Stimulated activated CD4-positive, alpha-beta T cell treated with anti-CD3 and anti-CD28 coated beads, Interleukin-4, amount 100 ng/mL, for 4 hours (primary cell): ENCODE measurements around the gene COQ5.
"Not testable (repeated sequence)": the region's sequence is repeated elsewhere in the genome, so short reads cannot be mapped to it uniquely, and the experiment has no call there.

ENCODE experiments used
- DNase-seq, 2 experiments: peaks; one replicate each; pipeline ENCODE4 v3.0.0-alpha.2; 2020

The COQ5 gene

GRCh38 chr12:120528861-120529525 lies at the start of gene COQ5:
COQ5 (minus strand) TSS chr12:120529158; CDS start chr12:120529141, 17 bp downstream.
- DNase-seq: peak; percentile 80 to 81

DNA sequence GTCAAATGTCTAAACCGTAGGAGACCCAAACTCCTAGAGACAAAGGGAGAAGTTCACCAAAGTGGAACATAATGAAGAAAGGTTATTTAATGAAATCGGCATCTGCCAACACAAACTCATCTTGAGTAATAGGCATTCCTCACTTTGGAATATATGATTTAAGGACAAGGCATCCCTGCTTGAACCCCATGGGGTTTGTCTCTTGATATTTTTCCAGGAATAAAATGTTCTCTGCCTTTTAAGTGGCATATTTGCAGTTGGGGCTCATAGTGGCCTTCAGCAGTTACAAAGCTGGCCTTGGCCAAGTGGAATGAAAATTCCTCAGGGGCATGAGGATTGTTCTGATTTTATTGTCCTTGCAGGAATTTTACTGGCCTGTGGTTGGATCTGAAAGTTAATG lies 45.1 kb upstream of the COQ5 start:
- no peak for DNase-seq

DNA sequence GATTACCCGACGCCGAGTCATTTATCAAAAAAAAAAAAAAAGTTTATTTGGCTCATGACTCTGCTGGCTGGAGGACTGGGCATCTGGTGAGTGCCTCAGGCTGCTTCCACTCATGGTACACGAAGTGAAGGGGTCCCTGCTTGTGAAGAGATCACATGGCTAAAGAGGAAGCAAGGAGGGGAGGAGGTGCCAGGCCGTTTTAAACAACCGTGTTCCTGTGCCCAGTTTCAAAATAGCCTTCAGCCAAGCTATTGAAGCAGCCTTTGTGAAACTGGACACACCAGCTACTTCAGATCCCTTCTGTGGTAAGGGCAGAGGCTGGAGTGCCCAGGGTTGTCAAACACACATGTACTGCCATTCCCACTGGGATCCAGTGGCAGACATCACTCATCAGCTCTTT lies 44.6 kb upstream of the COQ5 start:
- no peak for DNase-seq

DNA sequence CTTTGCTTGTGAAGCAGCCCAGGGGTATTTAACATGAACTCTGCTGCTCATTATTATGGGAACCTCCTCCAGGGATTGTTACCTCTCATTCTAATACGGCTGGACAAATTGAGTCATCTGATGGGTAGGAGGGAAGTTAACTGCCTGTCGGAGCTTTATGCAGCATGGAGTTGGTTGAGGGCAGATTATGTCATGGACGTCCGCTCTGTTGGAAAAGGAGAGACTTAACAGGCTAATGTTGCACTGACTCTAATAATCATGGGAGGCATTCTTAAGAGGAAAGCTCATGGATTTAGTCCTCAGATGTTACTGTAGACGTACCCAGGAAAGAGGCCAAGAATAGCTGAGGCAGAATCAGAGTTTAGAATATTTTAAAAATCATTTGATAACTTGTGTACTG lies 42.3 kb upstream of the COQ5 start:
- no peak for DNase-seq

DNA sequence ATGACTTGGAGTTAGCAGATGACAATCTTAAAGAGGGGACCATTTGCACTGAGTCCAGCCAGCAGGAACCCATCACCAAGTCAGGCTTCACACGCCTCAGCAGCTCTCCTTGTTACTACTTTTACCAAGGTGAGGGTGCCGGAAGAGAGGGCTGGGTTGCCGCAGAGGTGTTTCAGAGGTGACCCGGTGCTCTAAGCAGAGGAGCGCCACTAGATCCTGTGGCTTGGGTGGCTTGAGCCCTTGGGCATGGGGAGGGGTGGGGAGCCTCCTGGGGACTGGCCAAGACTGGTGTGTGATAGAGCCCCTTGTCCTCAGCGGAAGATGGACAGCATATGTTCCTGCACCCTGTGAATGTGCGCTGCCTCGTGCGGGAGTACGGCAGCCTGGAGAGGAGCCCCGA lies 34.5 kb upstream of the COQ5 start:
- DNase-seq: no peak

DNA sequence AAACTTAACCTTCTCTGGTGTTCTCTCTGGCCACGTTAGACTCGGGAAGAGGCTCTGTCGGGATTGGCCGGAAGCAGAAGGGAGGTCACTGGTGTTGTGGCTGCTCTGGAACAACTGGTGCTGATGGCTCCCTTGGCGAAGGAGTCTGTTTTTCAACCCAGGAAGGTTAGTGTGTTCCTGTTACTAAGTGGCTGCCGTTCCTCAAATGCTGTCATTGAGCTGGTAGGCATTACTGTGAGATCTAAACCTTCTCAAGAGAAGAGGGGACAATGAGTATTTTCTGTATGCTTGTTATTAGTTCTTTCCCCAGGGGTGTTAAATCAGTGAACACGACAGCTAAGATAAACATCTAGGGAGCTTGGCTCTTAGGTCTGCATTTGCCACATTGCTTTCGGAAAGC lies 33.9 kb upstream of the COQ5 start:
- no peak for DNase-seq

- no peak for DNase-seq
Observed at GRCh38 chr12:120557589-120557988, 28.6 kb upstream of the COQ5 start.

DNA sequence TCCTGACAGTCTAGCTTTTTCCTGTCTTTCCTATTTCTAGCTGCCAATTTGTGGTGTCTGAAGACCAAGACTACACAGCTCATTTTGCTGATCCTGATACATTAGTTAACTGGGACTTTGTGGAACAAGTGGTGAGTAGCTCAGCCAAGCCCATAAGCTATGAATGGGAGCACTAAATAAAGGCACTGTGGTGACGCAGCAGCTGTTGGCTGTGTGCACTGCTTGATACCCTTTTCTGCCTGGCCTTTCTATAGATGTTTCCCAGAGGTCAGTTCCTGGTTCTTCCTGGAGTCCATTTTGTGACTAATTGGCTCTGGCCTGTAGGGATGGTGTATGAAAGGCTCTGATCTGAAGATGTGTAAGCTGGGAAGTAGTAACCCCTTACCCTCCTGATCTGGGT lies 25.7 kb upstream of the COQ5 start:
- DNase-seq: no peak

GRCh38 chr12:120546050-120546386 lies 17.1 kb upstream of the COQ5 start:
- no peak for DNase-seq

DNA sequence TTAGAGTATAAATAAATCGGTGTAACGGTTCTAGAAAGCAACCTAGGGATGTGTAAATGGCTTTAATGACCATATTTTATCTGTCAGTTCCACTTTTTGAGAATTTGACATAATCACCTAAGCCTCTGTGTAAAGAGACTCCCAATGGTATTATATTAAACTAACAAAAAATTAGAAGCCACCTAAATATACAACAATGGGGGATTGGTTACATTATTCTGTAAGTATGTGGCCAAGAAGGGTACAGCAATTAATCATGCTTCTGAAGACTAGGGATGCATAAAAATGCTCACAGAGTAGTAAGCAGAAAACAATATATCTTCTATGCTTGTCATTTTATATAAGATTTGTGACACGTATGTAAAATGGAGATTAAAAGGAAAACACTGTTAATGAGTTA lies 15.7 kb upstream of the COQ5 start:
- no peak for DNase-seq

DNA sequence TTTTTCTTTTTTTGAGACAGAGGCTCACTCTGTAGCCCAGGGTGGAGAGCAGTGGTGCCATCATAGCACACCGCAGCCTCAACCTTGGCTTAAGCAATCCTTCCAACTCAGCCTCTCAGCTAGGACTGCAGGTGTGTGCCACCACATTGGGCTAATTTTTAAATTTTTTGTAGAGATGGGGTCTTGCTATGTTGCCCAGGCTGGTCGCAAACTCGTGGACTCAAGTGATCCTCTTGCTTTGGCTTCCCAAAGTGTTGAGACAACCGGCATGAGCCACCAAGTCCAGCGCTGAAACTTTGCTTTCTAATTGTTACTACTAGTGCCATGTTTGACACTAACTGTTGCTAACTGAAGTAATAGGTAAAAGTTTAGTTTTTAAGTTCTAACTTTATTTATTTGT lies 13.2 kb upstream of the COQ5 start:
- no peak for DNase-seq

- DNase-seq: no peak
Observed at GRCh38 chr12:120540445-120540844, 11.5 kb upstream of the COQ5 start.

DNA sequence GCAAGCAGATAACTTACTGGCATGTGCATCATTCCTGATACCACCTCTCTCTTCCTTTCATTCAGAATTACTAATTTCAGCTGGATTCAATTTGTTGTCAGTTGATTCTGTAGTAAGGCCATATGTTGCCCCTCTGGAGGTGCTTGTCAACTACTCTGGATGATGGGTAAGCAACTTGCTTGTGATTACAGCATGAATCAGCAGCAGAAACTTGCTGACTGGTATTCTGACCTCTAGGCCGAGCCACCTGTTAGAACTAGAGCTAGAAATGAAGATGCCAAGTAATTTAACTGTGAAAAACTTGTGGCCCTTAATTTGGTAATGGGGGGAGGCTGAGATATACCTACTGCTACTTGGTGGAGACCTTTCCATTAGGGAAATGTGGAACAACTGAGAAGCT lies 10.3 kb upstream of the COQ5 start:
- DNase-seq: no peak

GRCh38 chr12:120538281-120539156 lies 9.6 kb upstream of the COQ5 start:
- no peak for DNase-seq

DNA sequence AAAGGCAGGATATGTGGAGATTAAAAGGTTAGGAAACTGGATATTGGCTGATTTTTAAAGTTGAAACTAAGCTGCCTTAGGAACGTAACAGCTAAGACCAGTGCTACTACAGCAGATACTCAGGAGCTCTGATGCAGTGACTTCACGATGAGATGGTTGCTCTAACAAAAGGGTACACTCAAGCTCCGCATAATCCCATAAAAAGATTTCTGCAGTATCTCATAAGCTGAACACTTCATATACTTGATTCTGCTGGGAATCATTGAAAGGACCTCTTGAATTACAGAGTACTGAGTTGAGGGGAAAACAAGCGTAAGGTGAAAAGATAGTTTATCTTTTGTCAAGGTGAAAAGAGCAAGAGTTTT lies 8.9 kb upstream of the COQ5 start:
- no peak for DNase-seq

- DNase-seq: peak in 1 of 2 experiments; percentile 9
Observed at GRCh38 chr12:120536064-120536791, 7.3 kb upstream of the COQ5 start.

- peak; percentile 36 to 42 for DNase-seq
Observed at GRCh38 chr12:120534703-120535655, 6.0 kb upstream of the COQ5 start.

DNA sequence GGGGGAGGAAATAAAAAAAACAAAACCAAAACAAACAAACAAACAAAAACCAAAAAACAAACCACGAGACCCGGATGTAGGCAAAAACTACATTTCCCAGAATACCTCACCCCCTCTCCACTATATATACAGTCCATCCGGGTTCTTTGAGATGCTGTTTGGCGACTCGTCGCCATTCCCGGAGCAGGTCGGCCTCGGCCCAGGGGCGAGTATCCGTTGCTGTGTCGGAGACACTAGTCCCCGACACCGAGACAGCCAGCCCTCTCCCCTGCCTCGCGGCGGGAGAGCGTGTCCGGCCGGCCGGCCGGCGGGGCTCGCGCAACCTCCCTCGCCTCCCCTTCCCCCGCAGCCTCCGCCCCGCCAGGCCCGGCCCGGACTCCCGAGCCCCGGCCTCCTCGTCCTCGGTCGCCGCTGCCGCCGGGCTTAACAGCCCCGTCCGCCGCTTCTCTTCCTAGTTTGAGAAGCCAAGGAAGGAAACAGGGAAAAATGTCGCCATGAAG lies 5.3 kb upstream of the COQ5 start, which contains the start of gene RNF10:
RNF10 (plus strand) TSS at position 154 of the 500 bp plus-strand sequence. CDS start 456 bp downstream, outside the sequence.
- peak; percentile 57 to 64 for DNase-seq

DNA sequence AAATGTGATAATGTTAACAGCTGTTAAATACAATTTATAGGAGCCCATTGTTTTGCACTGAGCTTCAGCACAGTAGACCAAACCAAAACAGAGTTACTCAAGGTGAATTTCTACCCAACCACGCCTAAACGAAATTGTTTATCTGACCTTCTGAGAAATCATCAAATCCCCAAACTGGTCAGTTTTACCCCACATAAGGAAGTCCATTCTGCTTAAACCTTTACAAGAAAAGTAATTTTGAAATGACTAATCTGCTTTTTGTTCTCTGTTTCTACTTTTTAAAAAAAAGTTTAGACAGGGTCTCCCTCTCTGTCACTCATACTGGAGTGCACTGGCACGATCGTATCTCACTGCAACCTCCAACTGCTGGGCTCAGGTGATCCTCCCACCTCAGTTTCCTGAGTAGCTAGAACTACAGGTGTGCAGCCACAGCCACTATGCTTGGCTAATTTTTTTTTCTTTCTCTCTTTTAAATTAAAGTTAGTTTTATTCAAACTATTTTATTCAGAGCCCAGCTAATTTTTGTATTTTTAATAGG lies 3.8 kb upstream of the COQ5 start:
- no peak for DNase-seq

- DNase-seq: not testable (repeated sequence)
Observed at GRCh38 chr12:120530418-120530761, 1.4 kb upstream of the COQ5 start.

GRCh38 chr12:120529641-120530417 lies 871 bp upstream of the COQ5 start:
- no peak for DNase-seq
